ENCODE measurements around the gene RFPL3.
"Not testable (repeated sequence)": the region's sequence is repeated elsewhere in the genome, so short reads cannot be mapped to it uniquely, and the experiment has no call there.

Gene RFPL3

DNA sequence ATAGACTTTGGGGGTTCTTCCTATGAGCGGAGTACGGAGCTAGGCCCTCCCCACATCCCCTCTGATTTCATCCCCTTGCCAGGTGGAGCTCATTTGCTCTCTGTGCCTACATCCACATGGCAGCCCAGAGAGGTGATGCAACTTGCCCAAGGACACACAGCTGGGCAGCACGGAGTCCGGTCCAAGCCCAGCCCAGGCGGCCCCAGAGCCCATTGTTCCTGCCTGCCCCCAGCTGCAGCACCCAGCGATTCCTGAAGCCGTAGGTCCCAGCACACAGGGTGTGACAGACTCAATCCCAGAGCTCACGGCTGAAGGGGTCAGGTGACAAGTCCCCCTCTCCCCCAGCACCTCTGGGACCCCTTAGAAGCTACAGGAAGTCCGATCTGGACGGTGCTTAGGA is 22.2 kb upstream of the RFPL3 start:
- DNase-seq: no peak
- no peak for TF ChIP-seq POLR2A (IDR thresholded peaks at IDR 0.05; ENCODE audit: low read length)

- TF ChIP-seq POLR2A (IDR thresholded peaks at IDR 0.05; ENCODE audit: low read length): no peak
- no peak for TF ChIP-seq GATA1 (IDR thresholded peaks at IDR 0.05; ENCODE audit: low read depth, low read length)
- no peak for DNase-seq
These were observed 21.5 kb upstream of the RFPL3 start for GRCh38 chr22:32336121-32336603.

- no peak for TF ChIP-seq POLR2A (IDR thresholded peaks at IDR 0.05; ENCODE audit: low read length)
- no peak for TF ChIP-seq GATA1 (IDR thresholded peaks at IDR 0.05; ENCODE audit: low read depth, low read length)
- DNase-seq: no peak
These were observed 20.8 kb upstream of the RFPL3 start for GRCh38 chr22:32336771-32337424.

DNA sequence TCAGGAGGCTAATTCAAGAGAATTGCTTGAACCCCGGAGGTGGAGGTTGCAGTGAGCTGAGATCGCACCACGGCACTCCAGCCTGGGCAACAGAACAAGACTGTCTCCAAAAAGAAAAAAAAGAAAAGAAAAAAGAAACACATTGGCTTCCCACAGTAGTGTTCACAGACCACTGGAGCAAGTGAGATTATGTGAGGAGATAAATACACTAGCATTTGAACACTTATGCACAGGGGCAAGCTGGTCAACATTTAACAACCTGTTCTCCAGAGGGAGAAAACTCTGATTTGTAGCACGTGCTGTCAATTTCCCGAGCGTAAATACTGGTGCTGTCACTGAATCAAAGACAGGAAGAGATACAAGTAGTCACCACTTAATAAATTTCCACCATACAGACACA is 20.2 kb upstream of the RFPL3 start:
- not testable (repeated sequence) for DNase-seq

DNA sequence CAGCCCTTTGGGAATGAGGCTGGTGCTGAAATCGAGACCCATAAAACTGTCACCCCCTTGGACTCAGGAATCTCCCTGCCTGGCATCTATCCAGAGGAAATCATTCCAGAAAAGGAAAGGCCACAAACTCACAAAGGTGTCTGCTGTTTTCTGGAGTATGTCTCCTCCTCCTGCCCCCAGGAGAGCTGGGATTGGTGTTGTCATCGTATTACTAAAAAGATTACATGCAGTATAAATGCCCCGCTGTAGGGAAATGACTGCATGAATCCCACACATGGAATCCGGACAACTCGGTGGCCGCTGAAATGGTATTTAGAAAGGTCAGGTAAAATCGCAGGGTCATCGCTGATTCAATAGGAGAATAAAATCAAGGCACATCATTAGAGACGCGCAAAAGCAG is 18.9 kb upstream of the RFPL3 start:
- DNase-seq: no peak
- no peak for TF ChIP-seq GATA1 (IDR thresholded peaks at IDR 0.05; ENCODE audit: low read depth, low read length)
- TF ChIP-seq POLR2A (IDR thresholded peaks at IDR 0.05; ENCODE audit: low read length): no peak

DNA sequence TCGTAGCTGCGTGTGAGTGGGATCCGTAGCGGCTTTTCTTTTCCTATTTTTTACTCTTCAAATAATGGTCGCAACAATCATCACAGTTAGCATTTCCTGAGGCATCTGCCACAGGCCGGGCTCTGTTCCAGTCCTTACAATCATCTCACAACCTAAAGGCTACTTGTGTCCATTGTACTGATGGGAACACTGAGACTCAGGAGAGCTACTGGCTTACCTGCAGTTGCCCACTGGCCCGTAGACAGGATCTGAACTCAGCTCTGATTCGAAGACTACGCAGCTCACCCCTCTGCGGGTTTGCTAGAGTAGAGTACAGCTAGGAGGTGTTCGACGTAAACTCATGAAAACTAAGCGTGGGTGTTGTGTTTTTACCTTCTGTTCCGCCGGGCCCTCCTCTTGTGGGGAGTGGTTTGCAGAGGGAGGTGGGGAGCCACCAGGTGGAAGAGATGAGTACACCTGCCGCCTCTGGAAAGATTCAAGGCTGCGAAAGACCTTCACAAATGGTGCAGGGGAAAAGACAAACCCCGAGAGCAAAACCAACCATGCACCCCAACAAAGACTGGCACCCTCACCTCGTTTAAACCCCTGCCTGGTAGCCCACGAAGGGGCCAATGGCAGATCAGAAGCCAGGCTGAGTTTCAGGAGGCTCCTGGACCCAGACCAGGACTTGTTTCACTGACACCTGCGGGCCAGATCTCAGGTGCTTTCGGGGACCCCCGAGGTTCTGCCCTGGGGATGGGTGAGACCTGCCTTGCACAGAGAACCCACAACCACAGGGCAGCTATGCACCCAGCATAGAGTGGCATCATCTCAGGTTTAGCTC is 18.3 kb upstream of the RFPL3 start:
- TF ChIP-seq GATA1 (IDR thresholded peaks at IDR 0.05; ENCODE audit: low read depth, low read length) (no peak), POLR2A (IDR thresholded peaks at IDR 0.05; ENCODE audit: low read length) (no peak)
- DNase-seq: no peak

DNA sequence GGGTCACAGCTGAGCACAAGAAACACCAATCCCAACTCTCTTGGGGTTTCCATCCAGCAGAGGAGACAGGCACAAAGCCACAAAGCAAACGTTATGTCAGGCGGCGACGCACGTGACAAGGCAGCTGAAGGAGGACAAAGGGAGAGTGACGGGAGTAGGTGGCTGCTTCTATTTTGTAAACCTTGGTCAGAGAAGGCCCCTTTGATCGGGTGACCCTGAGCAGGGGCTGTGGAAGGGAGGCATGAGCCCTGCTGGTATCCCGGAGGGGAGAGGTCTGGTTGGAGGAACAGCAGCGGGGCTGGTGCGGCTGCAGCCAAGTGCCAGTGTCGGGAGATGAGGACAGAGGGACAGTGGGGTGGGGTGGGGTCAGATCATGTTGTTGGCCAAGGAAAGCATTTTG is 17.3 kb upstream of the RFPL3 start:
- DNase-seq: no peak
- TF ChIP-seq POLR2A (IDR thresholded peaks at IDR 0.05; ENCODE audit: low read length) (no peak), GATA1 (IDR thresholded peaks at IDR 0.05; ENCODE audit: low read depth, low read length) (no peak)

- no peak for DNase-seq
These were observed 16.4 kb upstream of the RFPL3 start for GRCh38 chr22:32341122-32341740.

GRCh38 chr22:32342977-32343376 is 14.7 kb upstream of the RFPL3 start:
- TF ChIP-seq GATA1 (IDR thresholded peaks at IDR 0.05; ENCODE audit: low read depth, low read length): no peak
- TF ChIP-seq POLR2A (IDR thresholded peaks at IDR 0.05; ENCODE audit: low read length): no peak
- DNase-seq: no peak

More at GRCh38 chr22:32341122-32341740, 16.4 kb upstream of the RFPL3 start:
- TF ChIP-seq POLR2A (IDR thresholded peaks at IDR 0.05; ENCODE audit: low read length) (no peak), GATA1 (IDR thresholded peaks at IDR 0.05; ENCODE audit: low read depth, low read length) (no peak)

GRCh38 chr22:32343941-32344340 is 13.7 kb upstream of the RFPL3 start:
- TF ChIP-seq POLR2A (IDR thresholded peaks at IDR 0.05; ENCODE audit: low read length) (no peak), GATA1 (IDR thresholded peaks at IDR 0.05; ENCODE audit: low read depth, low read length) (no peak)
- DNase-seq: no peak

- no peak for DNase-seq
- no peak for TF ChIP-seq GATA1 (IDR thresholded peaks at IDR 0.05; ENCODE audit: low read depth, low read length)
- no peak for TF ChIP-seq POLR2A (IDR thresholded peaks at IDR 0.05; ENCODE audit: low read length)
These were observed 9.5 kb upstream of the RFPL3 start for GRCh38 chr22:32348031-32348611.

DNA sequence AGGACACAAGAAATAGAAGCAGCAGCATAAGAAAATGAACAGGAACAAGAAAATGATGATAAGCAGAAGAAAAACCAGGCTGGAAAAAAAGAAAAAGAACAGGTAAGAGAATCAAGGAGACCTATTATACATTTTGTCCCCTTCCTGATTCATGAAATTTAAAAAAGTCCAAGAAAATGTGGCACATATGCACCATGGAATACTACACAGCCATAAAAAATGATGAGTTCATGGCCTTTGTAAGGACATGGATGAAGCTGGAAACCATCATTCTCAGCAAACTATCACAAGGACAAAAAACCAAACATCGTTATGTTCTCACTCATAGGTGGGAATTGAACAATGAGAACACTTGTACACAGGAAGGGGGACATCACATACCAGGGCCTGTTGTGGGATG is 5.8 kb upstream of the RFPL3 start:
- not testable (repeated sequence) for DNase-seq

DNA sequence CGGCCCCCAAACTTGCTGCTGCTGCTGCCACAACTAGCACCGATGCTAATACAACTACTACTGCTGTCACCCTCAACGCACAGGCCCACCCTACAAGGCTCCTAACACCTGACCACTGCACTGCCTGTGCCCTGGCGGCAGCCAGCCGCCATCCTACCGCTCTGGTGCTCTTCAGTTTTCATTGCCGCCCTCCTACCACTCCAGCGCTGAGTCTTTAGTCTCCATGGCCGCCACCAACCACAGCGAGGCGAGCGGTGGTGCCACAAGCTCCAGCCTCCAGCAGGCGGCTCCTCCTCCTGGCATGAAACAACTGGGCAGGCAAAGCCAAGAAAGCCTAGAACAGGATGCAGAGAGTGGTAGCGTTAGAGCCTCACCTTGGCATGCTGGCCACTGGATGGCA is 5.0 kb upstream of the RFPL3 start:
- no peak for TF ChIP-seq GATA1 (IDR thresholded peaks at IDR 0.05; ENCODE audit: low read depth, low read length)
- no peak for TF ChIP-seq POLR2A (IDR thresholded peaks at IDR 0.05; ENCODE audit: low read length)
- no peak for DNase-seq

DNA sequence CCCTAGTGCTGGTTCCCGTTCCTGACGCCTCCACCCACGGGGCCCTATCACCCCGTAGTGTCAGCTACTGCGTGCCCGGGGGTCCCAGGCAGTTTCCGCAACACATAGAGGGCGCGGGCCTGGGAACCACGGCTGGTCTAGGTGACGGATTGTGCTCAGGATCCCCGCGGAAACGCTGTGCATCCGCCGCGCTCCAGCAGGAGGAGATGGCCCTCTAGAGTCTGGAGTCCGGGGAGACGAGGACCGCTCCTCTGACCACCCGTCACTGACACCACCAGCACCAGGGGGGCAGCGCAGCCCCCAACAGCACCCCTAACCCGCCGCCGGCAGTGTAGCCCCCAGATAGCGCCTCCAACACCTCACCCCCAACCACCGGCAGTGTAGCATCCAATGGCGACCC is 4.4 kb upstream of the RFPL3 start:
- DNase-seq: no peak
- TF ChIP-seq POLR2A (IDR thresholded peaks at IDR 0.05; ENCODE audit: low read length) (no peak), GATA1 (IDR thresholded peaks at IDR 0.05; ENCODE audit: low read depth, low read length) (no peak)
